Muscle layer of duodenum (tissue), 2 donors: ENCODE measurements around the gene CFAP298.
"Not testable (repeated sequence)": the region's sequence is repeated elsewhere in the genome, so short reads cannot be mapped to it uniquely, and the experiment has no call there.

Experiments
- H3K27ac ChIP-seq: one replicate; pipeline ENCODE4 v1.7.0; 2013; ENCODE audit warnings: mild to moderate bottlenecking, low read length
- H3K27me3 ChIP-seq: one replicate; pipeline ENCODE4 v1.7.0; 2013; ENCODE audit warnings: low read depth, mild to moderate bottlenecking, control low read depth, low read length
- H3K36me3 ChIP-seq, 2 donors: one replicate each; pipeline ENCODE4 v1.7.0; 2013; ENCODE audit warnings: low read length in 2 of 2, control low read depth in 1 of 2, mild to moderate bottlenecking in 1 of 2; ENCODE audit not compliant: insufficient read depth in 2 of 2, control insufficient read depth in 1 of 2
- H3K4me1 ChIP-seq, 2 donors: one replicate each; pipeline ENCODE4 v1.7.0; 2013; ENCODE audit warnings: low read length in 2 of 2, mild to moderate bottlenecking in 2 of 2, control low read depth in 1 of 2, moderate library complexity in 1 of 2; ENCODE audit not compliant: insufficient read depth in 2 of 2, control insufficient read depth in 1 of 2
- H3K4me3 ChIP-seq, 2 donors: one replicate each; pipeline ENCODE4 v1.7.0; 2013; ENCODE audit warnings: low read length in 2 of 2, low read depth in 1 of 2, mild to moderate bottlenecking in 1 of 2
- H3K9me3 ChIP-seq, 2 donors: one replicate each; pipeline ENCODE4 v1.7.0; 2013; ENCODE audit warnings: low read length in 2 of 2, control low read depth in 1 of 2, mild to moderate bottlenecking in 1 of 2; ENCODE audit not compliant: control insufficient read depth in 1 of 2
- donor health status: healthy.

The CFAP298 gene

GRCh38 chr21:32612075-32612998, at the start of gene CFAP298:
Gene CFAP298, minus strand, starts transcription at chr21:32612377. Its CDS starts 134 bp downstream, at chr21:32612243.
- Histone ChIP-seq H3K4me1 (peaks cover 0 to 15% of the 10 kb centered on the region in 2 donors), H3K36me3 (peaks cover 5 to 19% of the 10 kb centered on the region in 2 donors), H3K27me3 (no peaks in the 10 kb centered on the region), H3K9me3 (no peaks in the 10 kb centered on the region), H3K4me3 (peak within 1 kb of the TSS; percentile 93 to 100), H3K27ac (peak within 1 kb of the TSS; percentile 87)

- H3K36me3 ChIP-seq = peaks cover 37 to 66% of the 10 kb centered on the region in 2 donors
Measured at GRCh38 chr21:32661026-32661782, 49.0 kb upstream of the CFAP298 start.

DNA sequence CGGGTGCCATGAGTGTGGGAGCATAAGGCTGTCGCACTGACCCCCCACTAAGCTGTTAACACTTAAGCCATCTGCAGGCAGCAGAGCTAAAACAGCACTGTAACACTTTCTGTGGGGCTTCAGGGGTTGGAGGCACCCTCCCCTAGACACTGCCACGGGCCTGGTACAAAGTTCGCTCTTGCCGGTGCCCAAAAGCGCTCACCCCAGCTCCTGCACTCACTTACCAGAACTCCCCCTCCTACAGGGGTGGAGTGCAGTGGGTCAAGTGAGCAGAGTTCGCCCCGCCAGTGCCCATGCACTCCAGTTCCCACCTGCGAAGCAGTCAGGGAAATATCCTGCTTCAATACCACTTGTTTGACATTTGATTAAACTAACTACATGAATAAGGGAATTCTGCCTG, 46.3 kb upstream of the CFAP298 start:
- Histone ChIP-seq H3K27me3 (no peaks in the 10 kb centered on the region), H3K36me3 (peaks cover 35 to 53% of the 10 kb centered on the region in 2 donors), H3K4me3 (no peak overlapping the region), H3K27ac (no peak overlapping the region), H3K4me1 (no peaks in the 10 kb centered on the region), H3K9me3 (no peaks in the 10 kb centered on the region)

More at GRCh38 chr21:32661026-32661782, 49.0 kb upstream of the CFAP298 start:
- H3K4me3 ChIP-seq, H3K27me3 ChIP-seq, H3K4me1 ChIP-seq, H3K27ac ChIP-seq: not testable (repeated sequence)
- H3K9me3 ChIP-seq = peaks cover 8 to 11% of the 10 kb centered on the region in 2 donors

- H3K36me3 ChIP-seq = peaks cover 42 to 54% of the 10 kb centered on the region in 2 donors
Measured at GRCh38 chr21:32653326-32653901, 41.2 kb upstream of the CFAP298 start.

DNA sequence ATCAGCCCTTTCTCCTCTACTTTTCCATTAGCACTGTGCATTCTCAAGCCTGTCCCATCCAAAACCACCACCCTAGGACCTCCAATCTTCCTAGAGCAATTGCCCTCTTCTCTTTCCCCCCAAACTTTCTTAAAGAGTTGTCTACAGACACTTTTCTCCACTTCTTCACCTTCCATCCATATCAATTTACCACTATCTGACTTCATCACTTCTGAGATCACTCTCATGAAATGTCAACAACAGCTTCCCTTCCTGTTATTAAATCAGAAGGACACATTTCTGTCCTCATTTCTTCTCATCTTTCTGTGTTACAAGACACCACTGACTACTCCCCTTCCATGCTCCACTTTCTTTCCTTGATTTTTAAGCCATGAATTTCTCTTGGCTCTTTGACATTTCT, 36.0 kb upstream of the CFAP298 start:
- no peak overlapping the region for H3K4me3 ChIP-seq
- H3K4me1 ChIP-seq = no peaks in the 10 kb centered on the region
- no peaks in the 10 kb centered on the region for H3K27me3 ChIP-seq
- peaks cover 36 to 38% of the 10 kb centered on the region in 2 donors for H3K36me3 ChIP-seq
- no peaks in the 10 kb centered on the region for H3K9me3 ChIP-seq
- H3K27ac ChIP-seq = no peak overlapping the region

More at GRCh38 chr21:32653326-32653901, 41.2 kb upstream of the CFAP298 start:
- no peak overlapping the region for H3K27ac ChIP-seq
- H3K4me1 ChIP-seq = no peaks in the 10 kb centered on the region
- no peaks in the 10 kb centered on the region for H3K27me3 ChIP-seq
- no peak overlapping the region for H3K4me3 ChIP-seq
- H3K9me3 ChIP-seq = no peaks in the 10 kb centered on the region

DNA sequence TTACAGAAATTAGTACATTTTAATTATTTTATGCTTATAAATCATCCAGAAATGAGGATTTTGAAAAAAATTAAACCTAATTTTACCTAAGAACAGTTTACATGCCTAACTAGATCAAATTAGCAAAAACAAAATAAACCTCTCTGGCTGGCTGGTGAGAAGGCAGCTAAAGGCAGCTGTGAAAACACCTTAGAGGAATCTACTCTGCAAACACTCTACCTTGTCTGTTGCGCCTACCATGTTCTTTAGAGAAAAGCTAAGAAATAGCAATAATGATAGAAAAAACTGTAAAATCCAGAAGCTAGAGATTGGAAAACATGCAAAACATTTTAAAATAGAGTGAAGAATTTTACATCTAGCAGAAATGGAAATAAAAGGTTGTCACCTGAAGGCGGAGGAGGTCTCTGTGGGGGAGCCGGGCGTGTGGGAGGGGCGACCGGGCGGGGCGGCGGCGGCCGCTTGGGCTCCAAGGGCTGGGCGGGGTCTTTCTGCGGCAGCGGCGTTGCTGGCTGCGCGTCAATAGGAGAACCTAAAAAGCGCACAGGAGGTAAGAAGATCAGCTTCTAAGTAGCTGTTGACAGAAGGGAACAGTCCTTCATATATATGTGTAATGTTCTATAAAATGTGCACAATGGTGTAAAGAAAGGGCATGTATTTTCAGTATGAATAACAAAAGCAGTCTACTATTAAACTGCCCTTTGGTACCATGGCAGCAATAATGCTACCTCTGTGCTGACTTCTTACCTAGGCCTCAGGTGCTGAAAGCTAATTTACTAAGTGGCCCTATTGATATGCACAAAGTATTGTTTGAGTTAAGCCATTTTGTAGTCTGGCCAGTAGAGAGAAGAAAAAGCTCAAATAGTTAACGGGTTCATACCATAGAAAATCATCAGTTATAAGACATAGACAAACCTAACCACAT, 33.3 kb upstream of the CFAP298 start:
- peaks cover 34 to 50% of the 10 kb centered on the region in 2 donors for H3K36me3 ChIP-seq
- no peaks in the 10 kb centered on the region for H3K9me3 ChIP-seq
- H3K4me1 ChIP-seq = no peaks in the 10 kb centered on the region
- H3K4me3 ChIP-seq = no peak overlapping the region
- H3K27ac ChIP-seq = no peak overlapping the region
- H3K27me3 ChIP-seq = no peaks in the 10 kb centered on the region

DNA sequence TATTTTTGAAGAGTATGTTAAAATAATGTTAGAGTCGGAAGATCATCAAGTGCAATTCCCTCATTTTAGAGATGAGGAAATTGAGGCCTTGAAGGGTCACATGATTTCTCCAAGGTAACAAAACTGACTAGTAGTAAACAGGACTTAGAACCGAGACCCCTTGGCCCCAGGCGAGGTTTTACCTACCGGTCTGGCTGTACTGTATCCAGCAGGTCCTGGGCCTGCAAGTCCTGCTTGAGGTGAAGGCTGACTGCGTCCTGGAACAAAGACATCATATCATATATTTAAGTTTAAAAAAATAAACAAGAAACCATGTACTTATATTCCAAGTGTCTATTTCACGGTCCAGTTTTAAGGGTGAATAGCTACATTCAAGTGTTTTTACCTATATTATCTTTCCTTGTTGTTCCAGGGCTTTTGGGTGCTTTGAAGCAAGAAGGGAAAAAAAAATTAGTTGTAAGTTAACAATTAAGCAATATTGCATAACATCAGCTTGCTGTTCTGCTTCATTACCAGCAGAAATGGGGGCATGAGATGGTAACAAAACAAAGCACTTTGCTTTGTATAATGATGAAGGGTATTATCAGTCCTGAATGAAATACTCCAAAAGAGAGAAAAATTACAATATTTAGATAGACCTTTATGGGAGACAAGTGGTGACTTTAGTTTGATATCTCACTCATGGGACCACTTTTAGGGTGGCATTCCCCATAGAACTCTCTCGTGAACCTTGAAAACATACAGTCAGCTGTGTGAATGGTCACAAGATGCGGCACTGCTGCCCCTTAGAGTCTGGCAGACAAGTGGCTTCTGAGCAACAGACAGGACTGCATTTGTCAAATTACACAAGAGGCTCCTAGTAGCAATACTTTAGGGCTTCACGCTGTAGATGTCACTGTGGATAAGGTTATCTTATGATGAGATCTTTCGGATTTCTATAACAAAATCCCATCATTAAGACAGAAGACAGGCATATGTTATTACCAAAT, 29.8 kb upstream of the CFAP298 start:
- peaks cover 27 to 67% of the 10 kb centered on the region in 2 donors for H3K36me3 ChIP-seq

GRCh38 chr21:32626621-32627196, 14.5 kb upstream of the CFAP298 start:
- Histone ChIP-seq H3K4me1 (no peaks in the 10 kb centered on the region), H3K36me3 (peaks cover 17 to 21% of the 10 kb centered on the region in 2 donors), H3K27me3 (peaks cover 3% of the 10 kb centered on the region), H3K4me3 (no peak overlapping the region), H3K27ac (no peak overlapping the region), H3K9me3 (no peaks in the 10 kb centered on the region)

More for the DNA sequence above, 29.8 kb upstream of the CFAP298 start:
- Histone ChIP-seq H3K4me3 (no peak overlapping the region), H3K9me3 (no peaks in the 10 kb centered on the region), H3K27me3 (no peaks in the 10 kb centered on the region), H3K27ac (no peak overlapping the region), H3K4me1 (no peaks in the 10 kb centered on the region)

DNA sequence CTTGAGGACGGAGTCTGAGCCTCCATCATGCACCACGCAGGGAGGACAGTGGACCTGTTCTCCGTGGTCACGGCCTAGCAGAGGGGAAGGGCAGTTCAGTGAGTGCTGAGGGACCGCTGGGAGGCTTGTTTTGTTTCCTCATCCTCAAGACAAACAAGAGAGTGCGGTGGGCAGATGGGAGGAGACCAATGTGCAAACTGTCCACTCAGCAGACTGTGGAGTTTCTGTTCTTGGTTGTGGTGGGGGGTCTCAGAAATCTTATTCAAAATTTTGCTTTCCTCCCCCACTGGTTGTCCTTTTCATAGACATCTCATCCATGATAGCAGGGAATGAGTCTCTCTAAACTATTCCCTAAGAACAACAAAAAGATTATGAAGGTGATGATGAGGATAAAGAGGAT, 6.0 kb upstream of the CFAP298 start:
- not testable (repeated sequence) for H3K4me3 ChIP-seq, H3K4me1 ChIP-seq, H3K36me3 ChIP-seq

More for the DNA sequence above, 6.0 kb upstream of the CFAP298 start:
- not testable (repeated sequence) for H3K27me3 ChIP-seq, H3K27ac ChIP-seq, H3K9me3 ChIP-seq
